ENCODE data around the gene TFB2M. TPM values are rescaled to one million over a fixed set of nuclear protein-coding genes. Genes with fewer than 3 reads are reported as not detected.

Gene TFB2M
- total RNA-seq, 1 donor from 2014 or later, result 9.5 TPM

GRCh38 chr1:246534114-246534513 lies 31.9 kb downstream of the TFB2M start:
- H3K36me3 Mint-ChIP-seq (ENCODE audit: low read depth, unreplicated experiment), result peaks cover 7% of the 10 kb centered on the region

DNA sequence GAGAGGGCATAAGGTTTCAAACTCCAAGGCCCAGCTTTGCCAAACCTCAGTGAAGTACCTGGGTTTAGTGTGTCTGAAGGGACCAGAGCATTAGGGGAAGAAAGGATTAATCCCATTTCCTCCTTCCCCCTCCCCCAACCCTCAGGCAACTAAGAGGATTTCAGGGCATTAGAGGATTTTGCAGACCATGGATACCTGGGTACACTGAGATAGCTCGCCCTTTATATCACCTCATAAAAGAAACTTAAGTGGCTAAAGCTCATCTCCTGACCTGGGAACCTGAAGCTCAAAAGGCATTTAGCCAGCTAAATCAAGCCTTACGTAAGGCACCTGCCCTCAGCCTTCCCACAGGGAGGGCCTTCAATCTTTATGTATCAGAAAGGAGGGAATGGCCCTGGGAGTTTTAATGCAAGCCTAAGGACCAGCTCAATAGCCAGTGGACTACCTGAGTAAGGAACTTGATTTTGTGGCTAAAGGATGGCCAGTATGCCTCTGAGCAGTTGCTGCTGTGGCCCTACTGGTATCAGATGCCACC lies 32.6 kb downstream of the TFB2M start:
- Mint-ChIP-seq H3K27ac (ENCODE audit: unreplicated experiment) (no peak overlapping the region), H3K27me3 (ENCODE audit: unreplicated experiment) (peaks cover 3% of the 10 kb centered on the region), H3K4me3 (ENCODE audit: unreplicated experiment) (no peak overlapping the region)

More at GRCh38 chr1:246534114-246534513, 31.9 kb downstream of the TFB2M start:
- TF ChIP-seq, protein P1, sequence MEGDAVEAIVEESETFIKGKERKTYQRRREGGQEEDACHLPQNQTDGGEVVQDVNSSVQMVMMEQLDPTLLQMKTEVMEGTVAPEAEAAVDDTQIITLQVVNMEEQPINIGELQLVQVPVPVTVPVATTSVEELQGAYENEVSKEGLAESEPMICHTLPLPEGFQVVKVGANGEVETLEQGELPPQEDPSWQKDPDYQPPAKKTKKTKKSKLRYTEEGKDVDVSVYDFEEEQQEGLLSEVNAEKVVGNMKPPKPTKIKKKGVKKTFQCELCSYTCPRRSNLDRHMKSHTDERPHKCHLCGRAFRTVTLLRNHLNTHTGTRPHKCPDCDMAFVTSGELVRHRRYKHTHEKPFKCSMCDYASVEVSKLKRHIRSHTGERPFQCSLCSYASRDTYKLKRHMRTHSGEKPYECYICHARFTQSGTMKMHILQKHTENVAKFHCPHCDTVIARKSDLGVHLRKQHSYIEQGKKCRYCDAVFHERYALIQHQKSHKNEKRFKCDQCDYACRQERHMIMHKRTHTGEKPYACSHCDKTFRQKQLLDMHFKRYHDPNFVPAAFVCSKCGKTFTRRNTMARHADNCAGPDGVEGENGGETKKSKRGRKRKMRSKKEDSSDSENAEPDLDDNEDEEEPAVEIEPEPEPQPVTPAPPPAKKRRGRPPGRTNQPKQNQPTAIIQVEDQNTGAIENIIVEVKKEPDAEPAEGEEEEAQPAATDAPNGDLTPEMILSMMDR (IDR thresholded peaks at IDR 0.05; ENCODE audit: unreplicated experiment), result no peak
- Mint-ChIP-seq H3K9me3 (ENCODE audit: unreplicated experiment) (peaks cover 13% of the 10 kb centered on the region), H3K27me3 (ENCODE audit: unreplicated experiment) (peaks cover 3% of the 10 kb centered on the region), H3K4me3 (ENCODE audit: unreplicated experiment) (no peak overlapping the region), H3K27ac (ENCODE audit: unreplicated experiment) (no peak overlapping the region), H3K4me1 (ENCODE audit: unreplicated experiment) (no peaks in the 10 kb centered on the region)
- DNase-seq (ENCODE audit: low spot score), result no peak

DNA sequence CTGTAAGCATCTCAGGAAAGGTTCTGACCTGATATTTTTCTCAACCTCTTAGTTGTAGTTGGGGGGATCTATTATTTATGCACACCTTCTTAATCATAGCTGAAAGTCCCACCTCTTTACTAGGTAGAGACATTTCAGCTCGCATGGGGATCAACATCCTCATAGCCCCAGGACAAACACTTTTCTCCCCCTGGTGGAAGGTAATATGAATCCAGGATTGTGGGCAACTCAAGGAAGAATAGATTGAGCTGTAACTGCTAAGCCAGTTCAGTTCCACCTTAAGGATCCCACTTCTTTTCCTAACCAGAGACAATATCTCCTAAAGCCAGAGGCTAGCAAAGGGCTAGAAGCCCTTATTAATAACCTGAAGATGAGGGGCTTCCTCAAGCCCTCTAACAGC lies 33.5 kb downstream of the TFB2M start:
- peaks cover 13% of the 10 kb centered on the region for H3K9me3 Mint-ChIP-seq (ENCODE audit: unreplicated experiment)
- no peak overlapping the region for H3K4me3 Mint-ChIP-seq (ENCODE audit: unreplicated experiment)
- TF ChIP-seq, protein P1 (IDR thresholded peaks at IDR 0.05; ENCODE audit: unreplicated experiment), result no peak
- no peak for DNase-seq (ENCODE audit: low spot score)
- peaks cover 7% of the 10 kb centered on the region for H3K36me3 Mint-ChIP-seq (ENCODE audit: low read depth, unreplicated experiment)
- H3K27me3 Mint-ChIP-seq (ENCODE audit: unreplicated experiment), result peaks cover 3% of the 10 kb centered on the region
- no peaks in the 10 kb centered on the region for H3K4me1 Mint-ChIP-seq (ENCODE audit: unreplicated experiment)
- no peak overlapping the region for H3K27ac Mint-ChIP-seq (ENCODE audit: unreplicated experiment)

More for the DNA sequence above, 32.6 kb downstream of the TFB2M start:
- Mint-ChIP-seq H3K9me3 (ENCODE audit: unreplicated experiment) (peaks cover 13% of the 10 kb centered on the region), H3K36me3 (ENCODE audit: low read depth, unreplicated experiment) (peaks cover 7% of the 10 kb centered on the region), H3K4me1 (ENCODE audit: unreplicated experiment) (no peaks in the 10 kb centered on the region)
- TF ChIP-seq, protein P1 (IDR thresholded peaks at IDR 0.05; ENCODE audit: unreplicated experiment), result no peak
- DNase-seq (ENCODE audit: low spot score), result no peak

- H3K27me3 Mint-ChIP-seq (ENCODE audit: unreplicated experiment), result peaks cover 1% of the 10 kb centered on the region
- H3K36me3 Mint-ChIP-seq (ENCODE audit: low read depth, unreplicated experiment), result peaks cover 5% of the 10 kb centered on the region
- no peak overlapping the region for H3K27ac Mint-ChIP-seq (ENCODE audit: unreplicated experiment)
- H3K4me3 Mint-ChIP-seq (ENCODE audit: unreplicated experiment), result no peak overlapping the region
- no peak for DNase-seq (ENCODE audit: low spot score)
- TF ChIP-seq, protein P1 (IDR thresholded peaks at IDR 0.05; ENCODE audit: unreplicated experiment), result no peak
- peaks cover 4% of the 10 kb centered on the region for H3K4me1 Mint-ChIP-seq (ENCODE audit: unreplicated experiment)
- peaks cover 13% of the 10 kb centered on the region for H3K9me3 Mint-ChIP-seq (ENCODE audit: unreplicated experiment)
Measured at GRCh38 chr1:246530482-246530881, 35.6 kb downstream of the TFB2M start.

DNA sequence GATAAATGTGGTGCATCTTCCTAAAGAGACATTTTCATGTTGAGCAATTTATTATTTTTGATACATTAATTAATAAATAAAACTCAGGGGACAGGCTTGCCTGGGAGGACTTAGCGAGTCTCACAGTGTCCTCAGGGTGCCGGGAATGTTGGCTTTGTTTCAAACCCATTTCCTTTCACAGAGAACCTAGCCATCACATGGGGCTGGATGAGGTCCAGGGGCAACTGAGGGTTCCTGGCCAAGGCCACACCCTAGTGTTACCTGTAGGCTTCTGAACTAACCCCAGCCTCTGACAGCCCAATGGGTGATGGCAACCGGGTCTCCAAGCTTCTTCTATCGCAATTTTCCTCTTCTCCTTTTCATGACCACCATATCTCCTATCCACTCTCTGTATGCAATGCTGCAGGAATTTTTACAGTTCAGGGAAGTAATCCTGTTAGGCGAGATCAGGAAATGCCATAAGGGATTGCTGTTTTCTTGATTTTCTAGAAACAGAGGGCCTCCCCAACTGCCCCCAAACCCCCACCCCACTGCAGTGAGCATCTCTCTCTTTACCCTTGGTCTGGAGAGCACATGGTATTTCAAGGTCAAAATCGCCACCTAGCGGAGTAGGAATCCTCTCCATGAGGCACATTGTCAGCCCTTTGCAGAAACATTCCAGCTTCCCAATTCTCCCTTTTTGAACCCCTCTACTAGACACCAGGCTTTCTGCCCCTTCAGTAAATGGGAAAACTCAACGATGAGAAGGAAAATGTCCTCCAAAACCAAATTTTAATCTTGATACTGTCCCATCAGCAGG lies 36.9 kb downstream of the TFB2M start:
- peaks cover 5% of the 10 kb centered on the region for H3K36me3 Mint-ChIP-seq (ENCODE audit: low read depth, unreplicated experiment)
- no peak for DNase-seq (ENCODE audit: low spot score)
- peaks cover 4% of the 10 kb centered on the region for H3K4me1 Mint-ChIP-seq (ENCODE audit: unreplicated experiment)
- H3K27ac Mint-ChIP-seq (ENCODE audit: unreplicated experiment), result no peak overlapping the region
- H3K27me3 Mint-ChIP-seq (ENCODE audit: unreplicated experiment), result peaks cover 1% of the 10 kb centered on the region
- no peak overlapping the region for H3K4me3 Mint-ChIP-seq (ENCODE audit: unreplicated experiment)
- peaks cover 13% of the 10 kb centered on the region for H3K9me3 Mint-ChIP-seq (ENCODE audit: unreplicated experiment)
- TF ChIP-seq, protein P1 (IDR thresholded peaks at IDR 0.05; ENCODE audit: unreplicated experiment), result no peak

Data from endothelial cell (in vitro differentiated cells).